Uterus (tissue), 4 donors: ENCODE results near the gene KCNIP1. TPM values are rescaled to one million over a fixed set of nuclear protein-coding genes. Genes with fewer than 3 reads are reported as not detected.

ENCODE experiments used
- DNase-seq, 2 donors: peaks; one replicate each; pipeline ENCODE4 v3.0.0-alpha.2; 2019 to 2020
- H3K27ac ChIP-seq, 2 donors: fragments of 200-600 bp; sonication (generic); 1 replicate in 1 of 2; 2 replicates in 1 of 2; pipeline ENCODE4 v1.5.1; 2016 to 2018
- H3K27me3 ChIP-seq, 2 donors: fragments of 200-600 bp; sonication (generic); one replicate each; pipeline ENCODE4 v1.5.1; 2018 to 2019; ENCODE audit warnings: control low read depth in 1 of 2
- H3K36me3 ChIP-seq, 2 donors: fragments of 200-600 bp; sonication (generic); one replicate each; pipeline ENCODE4 v1.5.1; 2019; ENCODE audit warnings: control low read depth in 1 of 2
- H3K4me1 ChIP-seq, 2 donors: fragments of 200-600 bp; sonication (generic); one replicate each; pipeline ENCODE4 v1.5.1; 2018 to 2019; ENCODE audit warnings: control low read depth in 1 of 2
- H3K4me3 ChIP-seq, 2 donors: fragments of 200-600 bp; sonication (generic); 1 replicate in 1 of 2; 2 replicates in 1 of 2; pipeline ENCODE4 v1.5.1; 2018 to 2019; ENCODE audit warnings: mild to moderate bottlenecking in 1 of 2
- H3K9me3 ChIP-seq, 2 donors: fragments of 200-600 bp; sonication (generic); one replicate each; pipeline ENCODE4 v1.5.1; 2019; ENCODE audit warnings: control low read depth in 1 of 2
- CTCF ChIP-seq, 4 experiments: fragments of 200-600 bp in 2 of 4; fragments of 450-650 bp in 2 of 4; sonication (generic) in 2 of 4; IDR thresholded peaks; one replicate each; pipeline ENCODE4 v1.5.1; 2016 to 2019; ENCODE audit warnings: antibody characterized with exemption in 4 of 4, mild to moderate bottlenecking in 2 of 4, moderate library complexity in 1 of 4
- POLR2A ChIP-seq, 2 donors: fragments of 450-650 bp; IDR thresholded peaks; one replicate each; pipeline ENCODE4 v1.6.1; 2016; ENCODE audit warnings: antibody characterized with exemption in 2 of 2, mild to moderate bottlenecking in 1 of 2, moderate library complexity in 1 of 2
- intact Hi-C: fragments of 100-400 bp; cut with DNase I; formaldehyde crosslinking; loops from one replicate; pipeline ENCODE4 v1.15.1; 2023; ENCODE audit warnings: low total_unique reads
- total RNA-seq, 4 donors: library from RNA; depleted of rRNA in 3 of 4; stranded (reverse); fragments of >200 nt in 3 of 4; gene quantifications; one replicate each; pipeline versions ENCODE4 v1.1.0 to v1.2.4, GENCODE V29; 2014 to 2023
- donor health status: DM: yes; HTN: yes; CAD: no.

KCNIP1 gene
- total RNA-seq, 4 donors from 2014 or later: 1.3 to 7.0 (median 3.9) TPM

- Histone ChIP-seq H3K36me3 (no peaks in the 10 kb centered on the region), H3K27ac (no peak overlapping the region), H3K4me3 (no peak overlapping the region), H3K9me3 (no peaks in the 10 kb centered on the region), H3K27me3 (no peaks in the 10 kb centered on the region), H3K4me1 (no peaks in the 10 kb centered on the region)
- TF ChIP-seq POLR2A (IDR thresholded peaks at IDR 0.05): no peak
- no peak for TF ChIP-seq CTCF (IDR thresholded peaks at IDR 0.05)
- no peak for DNase-seq
- intact Hi-C loops: no loop called here
Observed at GRCh38 chr5:170499621-170500020, 4.2 kb upstream of the KCNIP1 start.

DNA sequence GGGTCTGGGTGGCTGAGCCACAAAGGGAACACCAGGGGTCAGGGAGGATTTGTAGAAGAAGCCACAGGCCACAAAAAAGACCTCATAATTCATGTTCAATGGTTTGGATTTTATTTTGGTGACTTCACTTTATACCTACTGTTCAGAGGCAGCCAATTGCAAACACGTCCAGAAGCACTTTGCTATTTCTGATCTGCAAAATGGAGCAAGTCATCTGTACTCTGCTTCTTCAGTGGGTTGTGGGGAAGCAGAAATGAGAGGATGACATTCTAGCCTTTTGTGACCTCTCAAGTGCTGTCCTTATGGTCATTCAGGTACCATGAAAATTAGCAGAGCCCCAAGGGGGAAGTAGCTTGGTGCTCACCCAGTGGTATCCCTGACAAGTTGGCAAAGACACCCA, 2.5 kb upstream of the KCNIP1 start:
- no peak overlapping the region for H3K27ac ChIP-seq
- no peak for TF ChIP-seq CTCF (IDR thresholded peaks at IDR 0.05)
- no peak for TF ChIP-seq POLR2A (IDR thresholded peaks at IDR 0.05)
- H3K4me3 ChIP-seq: no peak overlapping the region
- H3K27me3 ChIP-seq: no peaks in the 10 kb centered on the region
- H3K4me1 ChIP-seq: no peaks in the 10 kb centered on the region
- no peak for DNase-seq
- no peaks in the 10 kb centered on the region for H3K36me3 ChIP-seq
- H3K9me3 ChIP-seq: no peaks in the 10 kb centered on the region
- intact Hi-C loops: no loop called here

DNA sequence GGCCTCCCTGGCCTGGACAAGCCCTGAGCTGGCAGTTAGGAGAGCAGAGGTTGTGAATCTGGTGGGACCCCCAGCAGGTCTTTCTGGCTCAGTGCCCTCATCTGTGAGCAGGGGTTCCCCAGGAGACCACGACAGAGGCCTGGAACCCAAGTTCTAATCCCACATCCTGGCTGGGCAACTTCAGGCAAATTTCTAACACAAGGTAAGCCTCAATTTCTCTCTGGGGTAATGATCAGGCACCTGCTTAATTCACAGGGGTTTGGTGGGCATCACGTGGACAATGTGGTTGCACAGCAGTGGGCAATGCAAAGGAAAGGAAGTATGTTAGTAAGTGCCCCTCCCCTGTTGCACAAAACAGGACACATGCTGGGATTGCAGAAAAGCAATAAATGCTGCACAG, 1.9 kb upstream of the KCNIP1 start:
- H3K4me3 ChIP-seq: no peak overlapping the region
- no peak for TF ChIP-seq POLR2A (IDR thresholded peaks at IDR 0.05)
- no peak for TF ChIP-seq CTCF (IDR thresholded peaks at IDR 0.05)
- DNase-seq: no peak
- H3K27ac ChIP-seq: no peak overlapping the region
- intact Hi-C loops: no loop called here
- H3K9me3 ChIP-seq: no peaks in the 10 kb centered on the region
- H3K4me1 ChIP-seq: no peaks in the 10 kb centered on the region
- no peaks in the 10 kb centered on the region for H3K36me3 ChIP-seq
- H3K27me3 ChIP-seq: no peaks in the 10 kb centered on the region

- no peak overlapping the region for H3K27ac ChIP-seq
- no peak for DNase-seq
- TF ChIP-seq CTCF (IDR thresholded peaks at IDR 0.05) (no peak), POLR2A (IDR thresholded peaks at IDR 0.05) (no peak)
- intact Hi-C loops: no loop called here
- H3K4me3 ChIP-seq: no peak overlapping the region
- H3K9me3 ChIP-seq: no peaks in the 10 kb centered on the region
- no peaks in the 10 kb centered on the region for H3K27me3 ChIP-seq
- H3K36me3 ChIP-seq: no peaks in the 10 kb centered on the region
- H3K4me1 ChIP-seq: no peaks in the 10 kb centered on the region
Observed at GRCh38 chr5:170504616-170505266, 921 bp downstream of the KCNIP1 start.

DNA sequence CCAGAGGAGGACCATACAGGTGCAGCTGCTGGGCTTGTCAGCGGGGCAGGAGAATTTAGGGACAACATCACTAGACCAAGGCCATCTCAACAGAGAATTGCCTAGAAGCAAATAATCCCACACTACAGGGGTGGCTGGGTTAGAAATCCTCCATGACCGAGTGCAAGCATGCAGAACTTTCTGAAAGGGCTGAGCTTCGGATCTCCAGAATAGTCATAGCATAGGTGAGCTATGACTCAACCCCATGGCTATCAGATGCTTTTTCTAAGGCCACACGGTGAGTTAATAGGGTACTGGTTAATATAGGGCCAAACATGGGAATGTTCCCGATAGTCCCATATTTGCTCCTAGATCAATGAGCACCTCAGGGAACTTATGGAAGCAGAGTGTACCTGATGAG, 4.2 kb downstream of the KCNIP1 start:
- intact Hi-C loops: no loop called here
- Histone ChIP-seq H3K27ac (no peak overlapping the region), H3K27me3 (no peaks in the 10 kb centered on the region), H3K4me1 (no peaks in the 10 kb centered on the region), H3K36me3 (no peaks in the 10 kb centered on the region), H3K4me3 (no peak overlapping the region), H3K9me3 (no peaks in the 10 kb centered on the region)
- no peak for TF ChIP-seq CTCF (IDR thresholded peaks at IDR 0.05)
- TF ChIP-seq POLR2A (IDR thresholded peaks at IDR 0.05): no peak
- DNase-seq: no peak
